Thoracic aorta (tissue), 2 donors: ENCODE data around the gene DENND5A. TPM values are rescaled to one million over a fixed set of nuclear protein-coding genes. Genes with fewer than 3 reads are reported as not detected.

ENCODE experiments used
- ATAC-seq: fragments of 150-250 bp; one replicate; pipeline ENCODE4 v1.8.0; 2017; ENCODE audit warnings: low read depth; ENCODE audit not compliant: insufficient number of reproducible peaks, low FRiP score
- DNase-seq: peaks from one replicate; pipeline ENCODE4 v3.0.0-alpha.2; 2020; ENCODE audit warnings: low spot score
- H3K27ac ChIP-seq, 2 donors: fragments of 200-600 bp; sonication (generic); 1 replicate in 1 of 2; 2 replicates in 1 of 2; pipeline ENCODE4 v1.5.1; 2016; ENCODE audit warnings: mild to moderate bottlenecking in 2 of 2, moderate library complexity in 2 of 2
- H3K27me3 ChIP-seq: fragments of 200-600 bp; sonication (generic); replicated peaks from 2 replicates; pipeline ENCODE4 v1.6.0; 2016; ENCODE audit warnings: mild to moderate bottlenecking; ENCODE audit not compliant: insufficient read depth
- H3K36me3 ChIP-seq: fragments of 200-600 bp; sonication (generic); one replicate; pipeline ENCODE4 v1.5.1; 2016
- H3K4me1 ChIP-seq, 2 donors: fragments of 200-600 bp; sonication (generic); 1 replicate in 1 of 2; 2 replicates in 1 of 2; pipeline versions ENCODE4 v1.5.1 to v1.6.0; 2016; ENCODE audit warnings: low read depth in 2 of 2, mild to moderate bottlenecking in 1 of 2; ENCODE audit not compliant: control insufficient read depth in 1 of 2
- H3K4me3 ChIP-seq: fragments of 200-600 bp; sonication (generic); 2 replicates; pipeline ENCODE4 v1.5.1; 2016; ENCODE audit warnings: mild to moderate bottlenecking
- H3K9me3 ChIP-seq: fragments of 200-600 bp; sonication (generic); 2 replicates; pipeline ENCODE4 v1.5.1; 2016
- CTCF ChIP-seq: fragments of 200-600 bp; sonication (generic); IDR thresholded peaks from one replicate; pipeline ENCODE4 v1.5.1; 2019; ENCODE audit warnings: antibody characterized with exemption
- total RNA-seq, 2 donors: library from RNA; depleted of rRNA; stranded (reverse); fragments of >200 nt; gene quantifications; one replicate each; pipeline versions ENCODE4 v1.1.0 to v1.2.3, GENCODE V29; 2016

The DENND5A gene
- total RNA-seq, 2 donors from 2014 or later: 169 to 178 TPM

GRCh38 chr11:9280655-9281301 lies 15.6 kb upstream of the DENND5A start:
- ATAC-seq (no peak), DNase-seq (no peak)
- no peak overlapping the region for H3K27ac ChIP-seq
- peaks cover 7% of the 10 kb centered on the region for H3K36me3 ChIP-seq
- peaks cover 0 to 15% of the 10 kb centered on the region in 2 donors for H3K4me1 ChIP-seq
- no peaks in the 10 kb centered on the region for H3K27me3 ChIP-seq
- no peak for TF ChIP-seq CTCF
- H3K4me3 ChIP-seq: no peak overlapping the region
- H3K9me3 ChIP-seq: no peaks in the 10 kb centered on the region

- H3K27ac ChIP-seq: no peak overlapping the region
- DNase-seq (no peak), ATAC-seq (no peak)
- H3K4me3 ChIP-seq: no peak overlapping the region
- no peaks in the 10 kb centered on the region for H3K9me3 ChIP-seq
- H3K4me1 ChIP-seq: peaks cover 0 to 8% of the 10 kb centered on the region in 2 donors
- H3K27me3 ChIP-seq: no peaks in the 10 kb centered on the region
- H3K36me3 ChIP-seq: peaks cover 7% of the 10 kb centered on the region
- no peak for TF ChIP-seq CTCF
These were observed 12.0 kb upstream of the DENND5A start for GRCh38 chr11:9277176-9277575.

- peaks cover 0 to 8% of the 10 kb centered on the region in 2 donors for H3K4me1 ChIP-seq
- H3K27ac ChIP-seq: no peak overlapping the region
- H3K4me3 ChIP-seq: no peak overlapping the region
- H3K36me3 ChIP-seq: peaks cover 7% of the 10 kb centered on the region
- TF ChIP-seq CTCF: no peak
- ATAC-seq (no peak), DNase-seq (no peak)
- H3K27me3 ChIP-seq: no peaks in the 10 kb centered on the region
- H3K9me3 ChIP-seq: no peaks in the 10 kb centered on the region
These were observed 11.4 kb upstream of the DENND5A start for GRCh38 chr11:9276571-9276970.

GRCh38 chr11:9274499-9275258 lies 9.5 kb upstream of the DENND5A start:
- no peak for DNase-seq
- H3K4me3 ChIP-seq: no peak overlapping the region
- no peaks in the 10 kb centered on the region for H3K4me1 ChIP-seq
- TF ChIP-seq CTCF: no peak
- no peaks in the 10 kb centered on the region for H3K9me3 ChIP-seq
- no peaks in the 10 kb centered on the region for H3K27me3 ChIP-seq
- no peak for ATAC-seq
- H3K36me3 ChIP-seq: no peaks in the 10 kb centered on the region
- H3K27ac ChIP-seq: no peak overlapping the region

- H3K4me1 ChIP-seq: no peaks in the 10 kb centered on the region
- no peaks in the 10 kb centered on the region for H3K36me3 ChIP-seq
- no peaks in the 10 kb centered on the region for H3K27me3 ChIP-seq
- TF ChIP-seq CTCF: no peak
- no peak for DNase-seq
- no peak overlapping the region for H3K27ac ChIP-seq
- no peaks in the 10 kb centered on the region for H3K9me3 ChIP-seq
- no peak for ATAC-seq
- no peak overlapping the region for H3K4me3 ChIP-seq
These were observed 8.5 kb upstream of the DENND5A start for GRCh38 chr11:9273376-9274336.
